Measurements from ENCODE around the gene KRT6B. TPM values are rescaled to one million over a fixed set of nuclear protein-coding genes. Genes with fewer than 3 reads are reported as not detected.
"Not testable (repeated sequence)": the region's sequence is repeated elsewhere in the genome, so short reads cannot be mapped to it uniquely, and the experiment has no call there.

KRT6B gene
- total and polyA plus RNA-seq, 8 donors: 0.08 to 3.6 (median 0.22) TPM; not detected in 2

- H3K36me3 ChIP-seq: no peaks in the 10 kb centered on the region
- TF ChIP-seq, protein P1, sequence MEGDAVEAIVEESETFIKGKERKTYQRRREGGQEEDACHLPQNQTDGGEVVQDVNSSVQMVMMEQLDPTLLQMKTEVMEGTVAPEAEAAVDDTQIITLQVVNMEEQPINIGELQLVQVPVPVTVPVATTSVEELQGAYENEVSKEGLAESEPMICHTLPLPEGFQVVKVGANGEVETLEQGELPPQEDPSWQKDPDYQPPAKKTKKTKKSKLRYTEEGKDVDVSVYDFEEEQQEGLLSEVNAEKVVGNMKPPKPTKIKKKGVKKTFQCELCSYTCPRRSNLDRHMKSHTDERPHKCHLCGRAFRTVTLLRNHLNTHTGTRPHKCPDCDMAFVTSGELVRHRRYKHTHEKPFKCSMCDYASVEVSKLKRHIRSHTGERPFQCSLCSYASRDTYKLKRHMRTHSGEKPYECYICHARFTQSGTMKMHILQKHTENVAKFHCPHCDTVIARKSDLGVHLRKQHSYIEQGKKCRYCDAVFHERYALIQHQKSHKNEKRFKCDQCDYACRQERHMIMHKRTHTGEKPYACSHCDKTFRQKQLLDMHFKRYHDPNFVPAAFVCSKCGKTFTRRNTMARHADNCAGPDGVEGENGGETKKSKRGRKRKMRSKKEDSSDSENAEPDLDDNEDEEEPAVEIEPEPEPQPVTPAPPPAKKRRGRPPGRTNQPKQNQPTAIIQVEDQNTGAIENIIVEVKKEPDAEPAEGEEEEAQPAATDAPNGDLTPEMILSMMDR (IDR thresholded peaks at IDR 0.05): no peak
- 92 to 94% methylated on average over 10 of the region's 10 CpGs for WGBS, 2 donors
- H3K4me3 ChIP-seq: no peak overlapping the region
- no peaks in the 10 kb centered on the region for H3K9me3 ChIP-seq
- ATAC-seq (no peak), DNase-seq (no peak), FAIRE-seq (no peak)
- no peaks in the 10 kb centered on the region for H3K27me3 ChIP-seq
- H3K27ac ChIP-seq: no peak overlapping the region
- intact Hi-C loops (cut with DNase I): no loop called here
- no peaks in the 10 kb centered on the region for H3K4me1 ChIP-seq
These were observed 40.1 kb downstream of the KRT6B start for GRCh38 chr12:52411815-52412214.

- H3K4me1 ChIP-seq; H3K27me3 ChIP-seq; DNase-seq; FAIRE-seq; H3K36me3 ChIP-seq; H3K4me3 ChIP-seq; intact Hi-C loops (cut with DNase I); H3K27ac ChIP-seq; H3K9me3 ChIP-seq: not testable (repeated sequence)
- ATAC-seq: peak in 3 of 4 donors; percentile 46 to 62 (median 61)
- no CpG with 5 or more reads among the region's 1 CpG for WGBS, 2 donors
These were observed 41.2 kb downstream of the KRT6B start for GRCh38 chr12:52410589-52411248.

GRCh38 chr12:52407918-52408317, 44.0 kb downstream of the KRT6B start:
- DNase-seq (no peak), ATAC-seq (no peak), FAIRE-seq (no peak)
- H3K9me3 ChIP-seq: no peaks in the 10 kb centered on the region
- H3K4me1 ChIP-seq: no peaks in the 10 kb centered on the region
- no peak overlapping the region for H3K27ac ChIP-seq
- H3K27me3 ChIP-seq: no peaks in the 10 kb centered on the region
- H3K36me3 ChIP-seq: no peaks in the 10 kb centered on the region
- no peak overlapping the region for H3K4me3 ChIP-seq
- 78 to 80% methylated on average over 5 of the region's 5 CpGs for WGBS, 2 donors
- intact Hi-C loops (cut with DNase I): no loop called here
- TF ChIP-seq, protein P1 (IDR thresholded peaks at IDR 0.05): no peak

DNA sequence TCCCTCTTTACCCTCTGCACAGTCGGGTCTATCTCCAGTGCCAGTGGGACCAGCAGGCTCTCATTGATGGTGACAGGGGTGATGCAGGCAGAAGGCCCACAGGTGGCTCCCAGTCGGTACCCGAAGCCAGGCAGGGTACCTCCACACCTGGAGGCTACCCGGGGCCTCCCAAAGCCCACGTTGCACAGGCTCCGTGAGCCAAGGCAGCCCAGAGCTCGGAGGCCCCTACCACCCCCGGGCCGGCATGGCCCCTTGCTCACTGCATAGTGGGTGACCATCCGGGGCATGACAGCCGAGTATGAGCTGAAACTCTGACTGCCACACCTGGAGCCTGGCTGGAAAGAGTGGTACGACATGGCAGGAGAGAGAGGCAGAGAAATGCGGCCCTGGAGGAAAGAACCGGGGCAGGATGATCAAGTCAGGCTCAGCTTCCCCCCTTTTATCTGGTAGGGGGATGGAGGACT, 46.0 kb downstream of the KRT6B start, which contains the start of gene KRT82:
TSS of gene KRT82 (minus strand) at position 414 of the 464 bp plus-strand sequence. CDS start at position 356, 58 bp downstream.
- DNase-seq: no peak
- no peak within 1 kb of the TSS for H3K27ac ChIP-seq
- no peak for ATAC-seq
- H3K4me3 ChIP-seq: no peak within 1 kb of the TSS
- TF ChIP-seq, protein P1 (IDR thresholded peaks at IDR 0.05): no peak
- intact Hi-C loops (cut with DNase I): no loop called here
- WGBS, 2 donors: 74 to 82% methylated on average over 14 of the region's 14 CpGs
- H3K36me3 ChIP-seq: no peaks in the 10 kb centered on the region
- H3K4me1 ChIP-seq: no peaks in the 10 kb centered on the region
- no peaks in the 10 kb centered on the region for H3K27me3 ChIP-seq
- FAIRE-seq: no peak
- no peaks in the 10 kb centered on the region for H3K9me3 ChIP-seq

DNA sequence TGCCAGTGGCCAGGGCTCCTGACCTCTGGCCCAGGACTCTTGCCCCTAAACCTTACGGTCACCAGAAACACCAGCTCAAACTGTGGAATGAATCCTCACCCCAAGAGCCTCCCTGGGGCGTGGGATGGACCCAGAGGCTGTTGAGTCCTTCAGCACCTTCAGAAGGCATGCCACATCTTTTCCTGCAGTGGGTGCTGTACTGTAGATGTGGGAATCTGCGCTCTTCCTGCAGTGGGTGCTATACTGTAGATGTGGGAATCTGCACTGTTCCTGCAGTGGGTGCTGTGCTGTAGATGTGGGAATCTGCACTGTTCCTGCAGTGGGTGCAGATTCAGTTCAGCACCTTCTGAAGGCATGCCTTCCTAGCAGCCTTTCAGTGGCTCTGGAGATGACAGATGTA, 47.0 kb downstream of the KRT6B start:
- TF ChIP-seq, protein P1 (IDR thresholded peaks at IDR 0.05): no peak
- no peak for ATAC-seq
- intact Hi-C loops (cut with DNase I): no loop called here
- FAIRE-seq: no peak
- Histone ChIP-seq H3K36me3 (no peaks in the 10 kb centered on the region), H3K9me3 (no peaks in the 10 kb centered on the region), H3K27ac (no peak overlapping the region), H3K27me3 (no peaks in the 10 kb centered on the region), H3K4me3 (no peak overlapping the region), H3K4me1 (no peaks in the 10 kb centered on the region)
- 84 to 88% methylated on average over 3 of the region's 3 CpGs for WGBS, 2 donors
- no peak for DNase-seq
